Measurements from ENCODE around the gene SLC16A3.

GRCh38 chr17:82202981-82203380 lies 25.9 kb upstream of the SLC16A3 start:
- no peak for TF ChIP-seq TEAD4 (IDR thresholded peaks at IDR 0.05; ENCODE audit: low read length)
- TF ChIP-seq TEAD4 (CRISPR knock-in tag; IDR thresholded peaks at IDR 0.05; ENCODE audit: borderline replicate concordance), result no peak
- TF ChIP-seq SRSF1 (IDR thresholded peaks at IDR 0.05; ENCODE audit: low read depth, low read length), result no peak
- TF ChIP-seq SRF (CRISPR knock-in tag; IDR thresholded peaks at IDR 0.05), result no peak
- no peak for TF ChIP-seq CBFA2T2 (conservative IDR thresholded peaks at IDR 0.05)
- TF ChIP-seq ATF2 (CRISPR knock-in tag; IDR thresholded peaks at IDR 0.05), result no peak
- no peak for TF ChIP-seq ZNF431 (CRISPR knock-in tag; IDR thresholded peaks at IDR 0.05)
- TF ChIP-seq ZNF274 (IDR thresholded peaks at IDR 0.05; ENCODE audit: borderline replicate concordance, low read depth, low read length), result no peak
- no peak for TF ChIP-seq POLR2A (conservative IDR thresholded peaks at IDR 0.05)
- no peak for TF ChIP-seq CTCF (IDR thresholded peaks at IDR 0.05 in 2 of 3, conservative IDR thresholded peaks at IDR 0.05 in 1 of 3; ENCODE audit: insufficient read depth in 2 of 3, low read depth in 1 of 3, low read length in 3 of 3)
- no peak for TF ChIP-seq EZH2 (IDR thresholded peaks at IDR 0.05; ENCODE audit: borderline replicate concordance, low read depth, low read length)
- no peak for TF ChIP-seq FOXJ3 (CRISPR knock-in tag; IDR thresholded peaks at IDR 0.05)
- no peak for TF ChIP-seq ZBTB7A (IDR thresholded peaks at IDR 0.05; ENCODE audit: borderline replicate concordance, control insufficient read depth, low read depth, low read length)
- no peak for TF ChIP-seq MAFG (tag; conservative IDR thresholded peaks at IDR 0.05)
- TF ChIP-seq NFATC3 (IDR thresholded peaks at IDR 0.05), result no peak
